Epithelial cell of prostate (primary cell): Measurements from ENCODE around the gene S100A9.
A peak's percentile ranks its signal among the peaks of the same experiment; 100 is the strongest.
"Not testable (repeated sequence)": the region's sequence is repeated elsewhere in the genome, so short reads cannot be mapped to it uniquely, and the experiment has no call there.

Source experiments
- DNase-seq: peaks from one replicate; pipeline ENCODE4 v3.0.0-alpha.2; 2011; ENCODE audit warnings: low read depth, low spot score
- H3K27ac ChIP-seq: fragments of 450-650 bp; 2 replicates; pipeline ENCODE4 v1.5.1; 2017; ENCODE audit warnings: mild to moderate bottlenecking

S100A9 gene

GRCh38 chr1:153357853-153358690 is at the start of gene S100A9:
Gene S100A9, plus strand, starts transcription at chr1:153357854. Its CDS starts 430 bp downstream, at chr1:153358284.
- DNase-seq: no peak
- H3K27ac ChIP-seq: peak within 1 kb of the TSS; percentile 90

DNA sequence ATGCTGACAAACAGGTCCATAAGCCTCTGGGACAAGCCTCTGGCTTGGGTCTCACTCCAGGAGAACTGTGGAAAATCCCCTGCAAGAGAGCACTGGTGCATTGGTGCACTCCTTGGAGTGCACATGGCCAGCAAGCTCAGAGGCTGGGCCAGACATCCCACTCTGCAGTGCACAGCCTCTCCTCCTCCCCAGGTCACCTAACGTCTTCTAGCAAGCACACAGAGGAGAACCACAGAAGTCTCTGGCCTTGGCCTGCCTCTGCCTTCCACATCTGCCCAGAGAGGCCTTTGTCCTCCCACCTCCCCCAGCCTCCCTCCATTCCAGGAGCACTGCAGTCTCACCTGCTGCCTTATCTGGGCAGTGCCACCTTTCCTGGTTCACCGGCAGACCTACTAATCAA is 49.1 kb upstream of the S100A9 start:
- H3K27ac ChIP-seq: no peak overlapping the region
- no peak for DNase-seq

GRCh38 chr1:153309441-153309840 is 48.2 kb upstream of the S100A9 start:
- no peak overlapping the region for H3K27ac ChIP-seq

DNA sequence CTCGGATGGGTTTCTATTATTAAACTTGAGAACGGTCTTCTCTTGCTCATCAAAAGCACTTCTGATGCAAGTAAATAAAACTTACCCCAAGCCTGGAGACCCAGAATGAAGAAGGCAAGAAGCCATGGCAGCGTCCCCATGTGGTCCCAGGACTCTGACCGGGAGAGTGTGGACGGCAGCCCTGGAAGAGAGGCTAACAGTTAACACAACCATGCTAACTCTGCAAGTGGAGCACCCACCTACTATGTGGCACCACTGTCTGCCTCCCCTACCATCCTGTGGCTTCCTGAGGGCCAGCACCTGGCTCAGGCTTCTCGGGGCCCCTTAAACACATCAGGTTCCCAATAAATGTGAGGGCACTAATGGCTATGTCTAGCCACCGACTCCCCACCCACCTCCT is 47.1 kb upstream of the S100A9 start:
- no peak for DNase-seq
- no peak overlapping the region for H3K27ac ChIP-seq

More at GRCh38 chr1:153309441-153309840, 48.2 kb upstream of the S100A9 start:
- DNase-seq: no peak

DNA sequence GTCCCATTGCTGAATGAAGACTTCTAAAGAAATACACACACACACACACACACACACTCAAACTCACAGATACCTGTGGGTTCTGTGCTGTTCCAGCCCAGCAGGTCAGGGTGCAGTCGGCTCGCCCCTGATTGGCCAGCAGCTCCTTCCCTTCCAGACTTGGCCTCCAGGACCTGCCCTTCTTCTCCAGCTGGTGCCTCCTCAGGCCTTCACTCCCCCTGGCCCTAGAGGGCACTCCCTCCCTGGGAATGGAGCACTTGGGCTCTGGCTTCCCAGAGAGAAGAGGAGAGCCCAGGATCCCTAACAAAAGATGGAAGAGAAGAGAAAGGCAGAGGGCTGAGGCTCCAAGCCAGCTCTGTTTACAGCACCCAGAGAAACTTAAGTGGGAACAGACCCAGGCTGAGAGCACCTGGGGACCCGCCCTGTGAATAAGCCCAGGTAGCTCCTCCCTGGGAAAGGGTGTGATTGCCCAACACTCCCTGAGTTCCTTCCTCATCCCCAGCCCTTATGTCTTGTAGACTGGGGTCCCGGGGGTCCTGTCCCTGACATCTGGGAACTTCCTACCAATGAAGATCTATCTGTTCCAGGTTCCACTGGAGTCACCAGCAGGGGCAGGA is 45.0 kb upstream of the S100A9 start, which contains the start of gene PGLYRP3:
Gene PGLYRP3, minus strand, starts transcription at position 383 of the 617 bp plus-strand sequence. CDS start 2,287 bp downstream, outside the sequence.
- no peak for DNase-seq

DNA sequence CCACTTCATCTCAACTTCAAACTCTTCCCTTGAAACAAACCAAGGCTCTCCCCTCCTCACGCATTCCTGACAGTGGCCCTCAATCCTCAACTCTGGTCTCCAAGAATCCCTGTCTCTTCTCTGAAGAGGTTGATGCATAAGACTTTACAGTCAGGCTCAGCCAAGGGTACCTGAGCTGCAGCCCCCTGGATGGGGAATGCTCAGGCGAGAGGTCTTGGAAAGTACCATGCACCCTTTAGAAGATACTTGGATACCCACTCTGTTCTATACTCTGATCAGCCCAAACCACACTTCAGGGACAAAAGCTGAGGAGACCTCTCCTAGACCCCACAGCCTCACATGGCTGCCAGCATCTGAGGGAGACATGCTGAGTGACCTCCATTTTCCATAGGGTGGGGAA is 44.4 kb upstream of the S100A9 start:
- no peak for DNase-seq
- H3K27ac ChIP-seq: no peak overlapping the region

More for the DNA sequence above, 45.0 kb upstream of the S100A9 start, which contains the start of gene PGLYRP3:
- peak within 1 kb of the TSS; percentile 21 for H3K27ac ChIP-seq

- not testable (repeated sequence) for H3K27ac ChIP-seq, DNase-seq
Measured at GRCh38 chr1:153314388-153314787, 43.3 kb upstream of the S100A9 start.

- not testable (repeated sequence) for DNase-seq, H3K27ac ChIP-seq
Measured at GRCh38 chr1:153316013-153316412, 41.6 kb upstream of the S100A9 start.

- H3K27ac ChIP-seq, DNase-seq: not testable (repeated sequence)
Measured at GRCh38 chr1:153318145-153318544, 39.5 kb upstream of the S100A9 start.

DNA sequence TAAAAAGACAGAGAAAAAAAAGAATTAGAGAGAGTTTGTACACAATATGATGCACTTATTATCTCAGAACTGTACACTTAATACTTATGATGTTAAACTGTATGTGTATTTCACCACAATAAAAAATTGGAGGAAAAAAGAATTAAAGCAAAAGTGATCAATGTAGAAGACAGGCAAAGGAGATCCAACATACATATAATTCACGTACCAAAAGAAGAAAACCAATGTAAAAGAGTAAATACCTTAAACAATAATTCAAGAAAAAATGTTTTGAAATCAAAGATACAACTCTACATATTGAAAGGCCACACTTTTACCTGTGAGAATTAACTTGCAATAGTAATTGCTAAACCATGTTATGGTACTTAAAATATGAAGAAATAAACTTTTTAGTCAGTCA is 35.1 kb upstream of the S100A9 start:
- DNase-seq: no peak
- no peak overlapping the region for H3K27ac ChIP-seq

DNA sequence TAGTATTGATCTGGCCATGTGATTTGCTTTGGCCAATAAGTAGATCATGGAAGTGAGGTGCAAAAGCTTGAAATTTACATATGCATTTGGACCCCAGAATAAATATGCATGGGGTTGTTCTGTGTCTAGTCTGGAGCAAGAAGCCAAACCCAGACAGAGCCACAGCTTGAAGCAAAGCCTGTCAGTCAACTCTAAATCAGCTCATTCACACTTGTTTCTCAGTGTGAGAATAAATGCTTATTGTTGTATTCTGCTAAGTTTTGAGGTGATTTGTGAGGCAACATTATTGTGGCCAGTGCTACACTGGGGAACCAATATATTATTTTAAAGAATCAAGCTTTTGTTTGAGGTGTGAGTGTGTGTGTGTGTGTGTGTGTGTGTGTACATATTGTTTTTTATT is 32.7 kb upstream of the S100A9 start:
- H3K27ac ChIP-seq: no peak overlapping the region
- no peak for DNase-seq

GRCh38 chr1:153333902-153334301 is 23.8 kb upstream of the S100A9 start:
- H3K27ac ChIP-seq: no peak overlapping the region
- DNase-seq: no peak

DNA sequence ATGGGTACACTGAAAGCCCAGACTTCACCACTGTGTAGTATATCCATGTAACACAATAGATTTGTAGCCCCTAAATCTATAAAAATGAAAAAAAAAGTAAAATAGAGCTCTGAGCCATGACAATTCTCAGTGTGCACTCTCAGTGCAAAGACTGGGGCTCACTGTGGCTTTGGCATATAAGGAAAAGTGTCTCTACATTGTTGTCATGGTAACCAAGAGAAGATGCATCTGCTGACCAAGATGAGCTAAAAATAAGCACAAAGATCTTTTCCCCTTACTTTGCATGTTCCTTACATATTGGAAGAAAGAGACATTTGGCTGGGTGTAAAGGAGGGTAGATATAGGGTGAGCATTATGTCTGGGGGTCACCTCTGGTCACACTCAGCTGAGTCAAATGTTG is 21.0 kb upstream of the S100A9 start:
- no peak overlapping the region for H3K27ac ChIP-seq
- DNase-seq: no peak

DNA sequence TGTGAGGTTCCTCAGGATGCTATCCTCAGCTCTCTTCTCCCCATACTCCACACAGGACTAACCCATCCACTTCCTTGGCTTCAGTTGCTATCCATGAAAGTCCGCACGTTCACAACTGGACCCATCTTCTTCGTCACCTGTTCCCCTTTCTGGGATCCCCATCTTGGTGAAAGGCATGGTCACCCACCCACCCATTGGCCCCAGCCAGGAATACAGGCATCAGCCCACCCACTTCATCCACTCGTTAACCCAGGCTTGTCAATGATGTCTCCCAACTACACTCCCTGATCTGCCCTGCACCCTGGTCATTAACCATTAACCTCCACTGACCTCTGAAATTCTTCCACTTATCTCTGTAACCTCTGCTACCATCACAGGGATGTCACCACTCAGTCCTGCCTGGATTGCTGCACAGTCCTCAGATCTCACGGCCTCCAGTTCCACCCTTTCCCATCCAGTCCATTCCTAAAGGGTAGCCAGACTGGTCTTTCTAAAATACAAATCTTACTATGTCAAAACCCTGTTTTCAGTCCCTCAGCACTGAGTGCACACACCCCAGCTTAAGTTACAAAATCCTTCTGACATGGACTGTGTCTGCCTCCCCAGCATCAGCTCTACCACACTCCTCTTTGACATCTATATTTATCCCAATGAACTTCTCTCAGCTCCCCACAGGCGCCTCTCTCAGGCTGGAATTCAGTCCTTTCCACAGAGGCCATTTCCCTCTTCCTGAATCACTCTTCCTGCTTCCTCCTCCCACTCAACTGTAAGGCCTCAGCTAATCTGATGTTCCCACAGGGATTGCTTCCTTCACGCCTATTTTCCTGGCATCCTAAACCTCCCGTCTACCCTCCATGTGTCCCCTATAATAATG is 19.4 kb upstream of the S100A9 start:
- H3K27ac ChIP-seq: no peak overlapping the region
- no peak for DNase-seq

GRCh38 chr1:153339802-153340201 is 17.9 kb upstream of the S100A9 start:
- no peak for DNase-seq
- no peak overlapping the region for H3K27ac ChIP-seq

GRCh38 chr1:153340356-153340755 is 17.3 kb upstream of the S100A9 start:
- no peak overlapping the region for H3K27ac ChIP-seq
- DNase-seq: no peak

GRCh38 chr1:153341431-153341934 is 16.2 kb upstream of the S100A9 start:
- H3K27ac ChIP-seq: no peak overlapping the region
- DNase-seq: no peak

- no peak for DNase-seq
- no peak overlapping the region for H3K27ac ChIP-seq
Measured at GRCh38 chr1:153342178-153342577, 15.5 kb upstream of the S100A9 start.

DNA sequence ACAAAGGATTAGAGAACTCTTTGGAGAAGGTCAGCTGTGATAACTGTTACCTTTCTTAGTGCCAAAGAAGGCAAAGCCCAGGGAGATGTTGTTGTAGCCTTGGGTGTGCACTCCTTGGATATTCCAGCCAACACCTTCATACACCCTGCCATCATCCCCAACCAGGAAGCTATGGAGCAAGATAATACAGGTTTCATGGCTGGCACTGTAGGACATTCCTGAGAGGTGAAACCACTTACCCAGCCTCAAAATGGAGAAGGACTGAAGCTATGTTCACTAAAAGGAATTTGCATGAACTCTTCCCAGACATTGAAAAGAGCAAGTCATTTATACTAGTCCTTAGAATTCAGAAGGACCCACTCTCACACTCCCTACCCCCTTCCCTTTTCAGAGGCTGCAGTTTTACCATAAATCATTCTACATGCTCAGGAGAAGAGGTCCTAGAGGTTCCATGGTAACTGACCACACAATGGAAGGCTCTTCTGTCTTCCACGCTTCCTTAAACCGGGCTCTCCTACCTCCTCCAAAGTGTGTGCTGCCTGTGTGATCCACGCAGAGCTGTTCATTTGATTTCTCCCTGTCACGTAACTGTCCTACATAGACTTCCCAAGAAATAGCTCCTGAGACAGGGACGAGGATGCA is 14.5 kb upstream of the S100A9 start:
- DNase-seq: no peak

More for the DNA sequence above, 14.5 kb upstream of the S100A9 start:
- peak overlapping the region; percentile 37 for H3K27ac ChIP-seq
